Activated CD4-positive, alpha-beta T cell treated with anti-CD3 and anti-CD28 coated beads, Interleukin-2, amount 10 ng/mL, durations not matched to agents 7 days and 5 days (primary cell): ENCODE measurements around the gene BOD1. TPM values are rescaled to one million over a fixed set of nuclear protein-coding genes. Genes with fewer than 3 reads are reported as not detected.

ENCODE experiments used
- CTCF ChIA-PET: fragments of 350-600 bp; sonication (Branson Sonifier 250); formaldehyde crosslinking; loops from one replicate; lab custom pipeline; 2021; ENCODE audit warnings: antibody characterized with exemption; lab: Charles Lee
- POLR2A ChIA-PET: fragments of 350-600 bp; sonication (Branson Sonifier 250); formaldehyde crosslinking; loops from one replicate; lab custom pipeline; 2021; ENCODE audit warnings: antibody characterized with exemption; lab: Charles Lee
- DNase-seq: peaks from one replicate; pipeline ENCODE4 v3.0.0-alpha.2; 2020
- H3K27ac Mint-ChIP-seq: one replicate; pipeline ENCODE4 v1.8.0; 2021; ENCODE audit warnings: mild to moderate bottlenecking, moderate library complexity, mixed read lengths
- H3K27me3 Mint-ChIP-seq: one replicate; pipeline ENCODE4 v1.8.0; 2021; ENCODE audit warnings: mixed read lengths
- H3K36me3 Mint-ChIP-seq: one replicate; pipeline ENCODE4 v1.8.0; 2021; ENCODE audit warnings: low read depth, mixed read lengths
- H3K4me1 Mint-ChIP-seq: one replicate; pipeline ENCODE4 v1.8.0; 2021; ENCODE audit warnings: mixed read lengths
- H3K4me3 Mint-ChIP-seq: one replicate; pipeline ENCODE4 v1.8.0; 2021; ENCODE audit warnings: mild to moderate bottlenecking, moderate library complexity, mixed read lengths
- H3K9me3 Mint-ChIP-seq: one replicate; pipeline ENCODE4 v1.8.0; 2021; ENCODE audit warnings: mixed read lengths
- total RNA-seq, 2 experiments: library from RNA; stranded (reverse); gene quantifications; one replicate each; pipeline ENCODE4 v1.2.3, GENCODE V29; 2021

BOD1 gene
- total RNA-seq, 2 experiments from 2014 or later = 17.7 to 22.6 TPM

- H3K9me3 Mint-ChIP-seq = no peaks in the 10 kb centered on the region
- no peak overlapping the region for H3K4me3 Mint-ChIP-seq
- no peaks in the 10 kb centered on the region for H3K36me3 Mint-ChIP-seq
- POLR2A ChIA-PET = no interaction called here
- peaks cover 19% of the 10 kb centered on the region for H3K27me3 Mint-ChIP-seq
- CTCF ChIA-PET = interaction anchor here (0.8 kb wide), 1 partner anchor 19 kb away, joined by 3 read pairs; no protein-coding TSS in a partner anchor
- DNase-seq = no peak
- H3K27ac Mint-ChIP-seq = no peak overlapping the region
- no peaks in the 10 kb centered on the region for H3K4me1 Mint-ChIP-seq
These were observed 30.2 kb upstream of the BOD1 start for GRCh38 chr5:173646692-173647091.

GRCh38 chr5:173645890-173646574, 29.6 kb upstream of the BOD1 start:
- Mint-ChIP-seq H3K36me3 (no peaks in the 10 kb centered on the region), H3K4me3 (no peak overlapping the region), H3K4me1 (no peaks in the 10 kb centered on the region), H3K9me3 (no peaks in the 10 kb centered on the region), H3K27me3 (peaks cover 14% of the 10 kb centered on the region), H3K27ac (no peak overlapping the region)
- no peak for DNase-seq
- ChIA-PET POLR2A (no interaction called here), CTCF (interaction anchor here (0.8 to 1.0 kb wide), 2 partner anchors 20 to 300 kb away, joined by 3 to 4 read pairs; no protein-coding TSS in a partner anchor)

GRCh38 chr5:173645437-173645807, 29.0 kb upstream of the BOD1 start:
- no peak for DNase-seq
- CTCF ChIA-PET = interaction anchor here (1.0 kb wide), 1 partner anchor 301 kb away, joined by 4 read pairs; no protein-coding TSS in a partner anchor
- Mint-ChIP-seq H3K4me3 (no peak overlapping the region), H3K36me3 (no peaks in the 10 kb centered on the region), H3K27ac (no peak overlapping the region), H3K27me3 (peaks cover 8% of the 10 kb centered on the region), H3K9me3 (no peaks in the 10 kb centered on the region), H3K4me1 (no peaks in the 10 kb centered on the region)
- POLR2A ChIA-PET = no interaction called here

GRCh38 chr5:173644673-173645436, 28.4 kb upstream of the BOD1 start:
- peaks cover 3% of the 10 kb centered on the region for H3K27me3 Mint-ChIP-seq
- no peak for DNase-seq
- ChIA-PET POLR2A (no interaction called here), CTCF (interaction anchor here (0.8 to 1.0 kb wide), 2 partner anchors 54 to 301 kb away, joined by 3 to 4 read pairs; no protein-coding TSS in a partner anchor)
- no peak overlapping the region for H3K4me3 Mint-ChIP-seq
- H3K9me3 Mint-ChIP-seq = no peaks in the 10 kb centered on the region
- H3K4me1 Mint-ChIP-seq = no peaks in the 10 kb centered on the region
- H3K36me3 Mint-ChIP-seq = no peaks in the 10 kb centered on the region
- H3K27ac Mint-ChIP-seq = no peak overlapping the region

- DNase-seq = no peak
- H3K27ac Mint-ChIP-seq = no peak overlapping the region
- no peak overlapping the region for H3K4me3 Mint-ChIP-seq
- POLR2A ChIA-PET = no interaction called here
- no peaks in the 10 kb centered on the region for H3K4me1 Mint-ChIP-seq
- peaks cover 2% of the 10 kb centered on the region for H3K27me3 Mint-ChIP-seq
- CTCF ChIA-PET = interaction anchor here (0.5 kb wide), 1 partner anchor 322 kb away, joined by 3 read pairs; no protein-coding TSS in a partner anchor
- H3K9me3 Mint-ChIP-seq = no peaks in the 10 kb centered on the region
- no peaks in the 10 kb centered on the region for H3K36me3 Mint-ChIP-seq
These were observed 27.5 kb upstream of the BOD1 start for GRCh38 chr5:173643964-173644363.

GRCh38 chr5:173642895-173643481, 26.5 kb upstream of the BOD1 start:
- H3K9me3 Mint-ChIP-seq = no peaks in the 10 kb centered on the region
- no peak for DNase-seq
- H3K4me1 Mint-ChIP-seq = no peaks in the 10 kb centered on the region
- POLR2A ChIA-PET = no interaction called here
- no peak overlapping the region for H3K4me3 Mint-ChIP-seq
- H3K36me3 Mint-ChIP-seq = no peaks in the 10 kb centered on the region
- H3K27ac Mint-ChIP-seq = no peak overlapping the region
- CTCF ChIA-PET = no interaction called here
- no peaks in the 10 kb centered on the region for H3K27me3 Mint-ChIP-seq

- H3K9me3 Mint-ChIP-seq = no peaks in the 10 kb centered on the region
- POLR2A ChIA-PET = no interaction called here
- H3K27ac Mint-ChIP-seq = no peak overlapping the region
- no peaks in the 10 kb centered on the region for H3K36me3 Mint-ChIP-seq
- no peak overlapping the region for H3K4me3 Mint-ChIP-seq
- H3K4me1 Mint-ChIP-seq = no peaks in the 10 kb centered on the region
- CTCF ChIA-PET = interaction anchor here (1.4 kb wide), 1 partner anchor 331 kb away, joined by 3 read pairs; no protein-coding TSS in a partner anchor
- no peak for DNase-seq
- H3K27me3 Mint-ChIP-seq = peaks cover 1% of the 10 kb centered on the region
These were observed 25.9 kb upstream of the BOD1 start for GRCh38 chr5:173642191-173642816.

- POLR2A ChIA-PET = no interaction called here
- Mint-ChIP-seq H3K27ac (no peak overlapping the region), H3K9me3 (no peaks in the 10 kb centered on the region), H3K27me3 (peaks cover 2% of the 10 kb centered on the region), H3K4me1 (no peaks in the 10 kb centered on the region), H3K36me3 (no peaks in the 10 kb centered on the region), H3K4me3 (no peak overlapping the region)
- no peak for DNase-seq
- CTCF ChIA-PET = no interaction called here
These were observed 23.8 kb upstream of the BOD1 start for GRCh38 chr5:173640156-173640804.

GRCh38 chr5:173638126-173639040, 21.9 kb upstream of the BOD1 start:
- ChIA-PET POLR2A (no interaction called here), CTCF (interaction anchor here (0.6 kb wide), 1 partner anchor 598 kb away, joined by 3 read pairs; no protein-coding TSS in a partner anchor)
- no peak overlapping the region for H3K27ac Mint-ChIP-seq
- DNase-seq = no peak
- no peaks in the 10 kb centered on the region for H3K36me3 Mint-ChIP-seq
- peaks cover 2% of the 10 kb centered on the region for H3K27me3 Mint-ChIP-seq
- no peaks in the 10 kb centered on the region for H3K4me1 Mint-ChIP-seq
- no peaks in the 10 kb centered on the region for H3K9me3 Mint-ChIP-seq
- H3K4me3 Mint-ChIP-seq = no peak overlapping the region

- H3K36me3 Mint-ChIP-seq = no peaks in the 10 kb centered on the region
- H3K9me3 Mint-ChIP-seq = no peaks in the 10 kb centered on the region
- no peaks in the 10 kb centered on the region for H3K4me1 Mint-ChIP-seq
- DNase-seq = no peak
- no peak overlapping the region for H3K27ac Mint-ChIP-seq
- H3K4me3 Mint-ChIP-seq = no peak overlapping the region
- ChIA-PET POLR2A (no interaction called here), CTCF (no interaction called here)
- peaks cover 2% of the 10 kb centered on the region for H3K27me3 Mint-ChIP-seq
These were observed 20.9 kb upstream of the BOD1 start for GRCh38 chr5:173637340-173637739.

- Mint-ChIP-seq H3K27ac (no peak overlapping the region), H3K36me3 (no peaks in the 10 kb centered on the region), H3K27me3 (peaks cover 5% of the 10 kb centered on the region), H3K4me1 (no peaks in the 10 kb centered on the region), H3K4me3 (no peak overlapping the region), H3K9me3 (no peaks in the 10 kb centered on the region)
- POLR2A ChIA-PET = no interaction called here
- DNase-seq = no peak
- CTCF ChIA-PET = interaction anchor here (0.6 kb wide), 1 partner anchor 204 kb away, joined by 3 read pairs; no protein-coding TSS in a partner anchor
These were observed 18.1 kb upstream of the BOD1 start for GRCh38 chr5:173634465-173634983.
